Esophagus mucosa (tissue), 1 donor: ENCODE data around the gene MAEA. TPM values are rescaled to one million over a fixed set of nuclear protein-coding genes. Genes with fewer than 3 reads are reported as not detected.

Source experiments
- ATAC-seq: fragments of 200-7000 bp; cut with Tn5 transposase; one replicate; pipeline ENCODE4 v1.9.1; 2020
- total RNA-seq: library from RNA; stranded (reverse); gene quantifications from one replicate; pipeline ENCODE4 v1.2.4, GENCODE V29; 2023
- donor health status: DM: yes; HTN: yes; CAD: no.

Gene MAEA
- total RNA-seq, 1 donor from 2014 or later: 59.4 TPM

GRCh38 chr4:1353186-1354055, 63.7 kb downstream of the MAEA start:
- no peak for ATAC-seq

GRCh38 chr4:1354136-1354982, 64.7 kb downstream of the MAEA start:
- ATAC-seq: no peak

GRCh38 chr4:1354983-1355275, 65.2 kb downstream of the MAEA start:
- no peak for ATAC-seq

GRCh38 chr4:1355378-1355777, 65.7 kb downstream of the MAEA start:
- ATAC-seq: no peak

GRCh38 chr4:1356181-1356998, 66.7 kb downstream of the MAEA start:
- no peak for ATAC-seq

GRCh38 chr4:1357356-1358248, 67.9 kb downstream of the MAEA start:
- ATAC-seq: no peak

- no peak for ATAC-seq
Measured at GRCh38 chr4:1358421-1359143, 68.9 kb downstream of the MAEA start.

GRCh38 chr4:1359144-1359501, 69.4 kb downstream of the MAEA start:
- ATAC-seq: no peak

- ATAC-seq: no peak
Measured at GRCh38 chr4:1359976-1360375, 70.3 kb downstream of the MAEA start.

- no peak for ATAC-seq
Measured at GRCh38 chr4:1360423-1361283, 71.0 kb downstream of the MAEA start.

GRCh38 chr4:1361431-1361830, 71.7 kb downstream of the MAEA start:
- no peak for ATAC-seq

GRCh38 chr4:1362046-1362445, 72.4 kb downstream of the MAEA start:
- ATAC-seq: no peak

GRCh38 chr4:1362521-1362920, 72.8 kb downstream of the MAEA start:
- no peak for ATAC-seq

- ATAC-seq: no peak
Measured at GRCh38 chr4:1363513-1363912, 73.8 kb downstream of the MAEA start.

- ATAC-seq: no peak
Measured at GRCh38 chr4:1364217-1364616, 74.5 kb downstream of the MAEA start.

GRCh38 chr4:1364748-1365147, 75.1 kb downstream of the MAEA start:
- ATAC-seq: no peak

GRCh38 chr4:1365271-1366178, 75.8 kb downstream of the MAEA start:
- peak; percentile 60 for ATAC-seq

- no peak for ATAC-seq
Measured at GRCh38 chr4:1366371-1367229, 76.9 kb downstream of the MAEA start.
